ENCODE results near the gene SNX14. TPM values are rescaled to one million over a fixed set of nuclear protein-coding genes. Genes with fewer than 3 reads are reported as not detected.

Gene SNX14
- total RNA-seq, 1 experiment from 2014 or later, result 85.0 TPM

- BruUV-seq (replicated peaks), result no TSS peak
- Histone ChIP-seq H3K27me3 (replicated peaks; ENCODE audit: control insufficient read depth, insufficient read depth, low read length) (no peaks in the 10 kb centered on the region), H3K9me3 (no peaks in the 10 kb centered on the region), H3K36me3 (ENCODE audit: control insufficient read depth, insufficient read depth, low read length) (no peaks in the 10 kb centered on the region), H3K4me3 (ENCODE audit: low read depth, low read length) (no peak overlapping the region), H3K4me1 (no peaks in the 10 kb centered on the region)
- no peak for DNase-seq
- Mint-ChIP-seq H3K36me3 (ENCODE audit: insufficient read depth, unreplicated experiment) (no peaks in the 10 kb centered on the region), H3K9me3 (ENCODE audit: unreplicated experiment) (no peaks in the 10 kb centered on the region), H3K27me3 (ENCODE audit: insufficient read depth, unreplicated experiment) (no peaks in the 10 kb centered on the region), H3K4me3 (ENCODE audit: unreplicated experiment) (no peak overlapping the region), H3K27ac (ENCODE audit: unreplicated experiment) (no peak overlapping the region), H3K4me1 (ENCODE audit: low read depth, unreplicated experiment) (peaks cover 6% of the 10 kb centered on the region)
- intact Hi-C loops (cut with micrococcal nuclease; ENCODE audit: unreplicated experiment), result no loop called here
- CTCF ChIA-PET, result interaction anchor here (0.7 kb wide), 1 partner anchor 103 kb away, joined by 6 read pairs; no protein-coding TSS in a partner anchor
- POLR2A ChIA-PET, result no interaction called here
- no peak for TF ChIP-seq CTCF (IDR thresholded peaks at IDR 0.05; ENCODE audit: insufficient read depth in 1 of 2, low read depth in 1 of 2, low read length in 1 of 2, severe bottlenecking in 1 of 2, unreplicated experiment in 1 of 2)
Observed at GRCh38 chr6:85464260-85464644, 129.4 kb downstream of the SNX14 start.

- no peaks in the 10 kb centered on the region for H3K27me3 Mint-ChIP-seq (ENCODE audit: insufficient read depth, unreplicated experiment)
- H3K36me3 Mint-ChIP-seq (ENCODE audit: insufficient read depth, unreplicated experiment), result no peaks in the 10 kb centered on the region
- no peak for TF ChIP-seq CTCF (IDR thresholded peaks at IDR 0.05; ENCODE audit: insufficient read depth in 1 of 2, low read depth in 1 of 2, low read length in 1 of 2, severe bottlenecking in 1 of 2, unreplicated experiment in 1 of 2)
- H3K4me3 ChIP-seq (ENCODE audit: low read depth, low read length), result no peak overlapping the region
- no peak overlapping the region for H3K4me3 Mint-ChIP-seq (ENCODE audit: unreplicated experiment)
- no peaks in the 10 kb centered on the region for H3K9me3 ChIP-seq
- intact Hi-C loops (cut with micrococcal nuclease; ENCODE audit: unreplicated experiment), result no loop called here
- peaks cover 6% of the 10 kb centered on the region for H3K4me1 Mint-ChIP-seq (ENCODE audit: low read depth, unreplicated experiment)
- ChIA-PET CTCF (interaction anchor here (0.7 kb wide), 1 partner anchor 104 kb away, joined by 6 read pairs; no protein-coding TSS in a partner anchor), POLR2A (no interaction called here)
- no peak overlapping the region for H3K27ac Mint-ChIP-seq (ENCODE audit: unreplicated experiment)
- DNase-seq, result no peak
- no peaks in the 10 kb centered on the region for H3K36me3 ChIP-seq (ENCODE audit: control insufficient read depth, insufficient read depth, low read length)
- no TSS peak for BruUV-seq (replicated peaks)
- no peaks in the 10 kb centered on the region for H3K9me3 Mint-ChIP-seq (ENCODE audit: unreplicated experiment)
- no peaks in the 10 kb centered on the region for H3K4me1 ChIP-seq
- no peaks in the 10 kb centered on the region for H3K27me3 ChIP-seq (replicated peaks; ENCODE audit: control insufficient read depth, insufficient read depth, low read length)
Observed at GRCh38 chr6:85463621-85464259, 129.9 kb downstream of the SNX14 start.

GRCh38 chr6:85462673-85463072 lies 131.0 kb downstream of the SNX14 start:
- no peaks in the 10 kb centered on the region for H3K4me1 Mint-ChIP-seq (ENCODE audit: low read depth, unreplicated experiment)
- no peak for DNase-seq
- intact Hi-C loops (cut with micrococcal nuclease; ENCODE audit: unreplicated experiment), result no loop called here
- no TSS peak for BruUV-seq (replicated peaks)
- Histone ChIP-seq H3K27me3 (replicated peaks; ENCODE audit: control insufficient read depth, insufficient read depth, low read length) (no peaks in the 10 kb centered on the region), H3K36me3 (ENCODE audit: control insufficient read depth, insufficient read depth, low read length) (no peaks in the 10 kb centered on the region), H3K4me3 (ENCODE audit: low read depth, low read length) (no peak overlapping the region), H3K9me3 (no peaks in the 10 kb centered on the region), H3K4me1 (no peaks in the 10 kb centered on the region)
- no peaks in the 10 kb centered on the region for H3K36me3 Mint-ChIP-seq (ENCODE audit: insufficient read depth, unreplicated experiment)
- ChIA-PET POLR2A (no interaction called here), CTCF (no interaction called here)
- no peak overlapping the region for H3K4me3 Mint-ChIP-seq (ENCODE audit: unreplicated experiment)
- no peaks in the 10 kb centered on the region for H3K27me3 Mint-ChIP-seq (ENCODE audit: insufficient read depth, unreplicated experiment)
- H3K27ac Mint-ChIP-seq (ENCODE audit: unreplicated experiment), result no peak overlapping the region
- no peaks in the 10 kb centered on the region for H3K9me3 Mint-ChIP-seq (ENCODE audit: unreplicated experiment)
- TF ChIP-seq CTCF (IDR thresholded peaks at IDR 0.05; ENCODE audit: insufficient read depth in 1 of 2, low read depth in 1 of 2, low read length in 1 of 2, severe bottlenecking in 1 of 2, unreplicated experiment in 1 of 2), result no peak
